Heart left ventricle (tissue), 13 donors: ENCODE results near the gene CCDC86.

ENCODE experiments used
- CTCF ChIP-seq, 12 donors: fragments of 200-600 bp; sonication (generic) in 4 of 12; IDR thresholded peaks; one replicate each; pipeline versions ENCODE4 v1.5.0 to v1.8.0; 2018 to 2022; ENCODE audit warnings: antibody characterized with exemption in 12 of 12, mild to moderate bottlenecking in 5 of 12
- POLR2A ChIP-seq, 2 donors: fragments of 450-650 bp; IDR thresholded peaks; one replicate each; pipeline ENCODE4 v1.6.1; 2017; ENCODE audit warnings: antibody characterized with exemption in 2 of 2, mild to moderate bottlenecking in 2 of 2, moderate library complexity in 2 of 2
- donor health status: ischemic (EF 13 %, LVEDD 7.1; RV severe dilation, severe dysfunction).
- donor health status: DM: no; HTN: yes; CAD: no.
- donor health status: DM: no; HTN: no; CAD: no.
- donor health status: ischemic (EF 25% LVEDD 6.9; RV normal size, moderate dysfunction).
- donor health status: ischemic (EF 25% LVEDD 5.7; RV mildly dilated, moderate dysfunction).
- donor health status: ischemic (EF 35%, LVEDD 5.7; RV mildly dilated, moderate dysfunction).
- donor health status: nonischemic (EF 11% LVEDD 7.7; RV severe dilation, severe dysfunction).
- donor health status: DM: yes; HTN: yes; CAD: no.
- donor health status: PGD.
- donor health status: ischemic (EF 29% LVEDD 5.4; RV normal size, mild dysfunction).
- donor health status: nonischemic (EF 23%, LVEDD 6.1; RV moderate dilation, normal function).

- no peak for TF ChIP-seq POLR2A (IDR thresholded peaks at IDR 0.05)
- TF ChIP-seq CTCF (IDR thresholded peaks at IDR 0.05), result no peak
Measured at GRCh38 chr11:60858731-60859464, 17.0 kb downstream of the CCDC86 start.
